HepG2 (cell line): Measurements from ENCODE around the gene TSPAN12. TPM values are rescaled to one million over a fixed set of nuclear protein-coding genes. Genes with fewer than 3 reads are reported as not detected.
A peak's percentile ranks its signal among the peaks of the same experiment; 100 is the strongest.

Source experiments
- ATAC-seq: fragments of 200-7000 bp; cut with Tn5 transposase; 3 replicates; pipeline ENCODE4 v1.9.1; 2020; ENCODE audit warnings: mild to moderate bottlenecking, moderate library complexity
- BruUV-seq: library from RNA; stranded (reverse); fragments of 400-500 nt; replicated peaks from 2 replicates; lab custom pipeline; 2021; lab: Mats Ljungman, UMichigan
- CTCF ChIA-PET: fragments of 300-600 bp; formaldehyde crosslinking; extraction: SDS; loops from one replicate; lab custom pipeline; 2021; ENCODE audit warnings: low total read pairs, inconsistent platforms, low intra/inter-chr PET ratio; lab: Yijun Ruan, JAX
- POLR2A ChIA-PET: fragments of 350-600 bp; sonication (Branson Sonifier 250); formaldehyde crosslinking; loops from one replicate; lab custom pipeline; 2020; ENCODE audit warnings: antibody characterized with exemption, inconsistent platforms; lab: Yijun Ruan, JAX
- DNase-seq: peaks from one replicate; pipeline ENCODE4 v3.0.0-alpha.2; 2015; ENCODE audit warnings: low spot score
- FAIRE-seq: peaks from 3 replicates; lab custom pipeline; 2011; peaks lifted over from hg19 to GRCh38; lab: Jason Lieb, UNC
- H2AFZ ChIP-seq: one replicate; pipeline ENCODE4 v1.6.1; 2011; ENCODE audit warnings: low read length, inconsistent platforms
- H3K27ac ChIP-seq: fragments of 300-600 bp; 3 replicates; pipeline ENCODE4 v1.8.0; 2011; ENCODE audit warnings: mixed run types, mild to moderate bottlenecking, mixed read lengths, low read length, inconsistent platforms; ENCODE audit not compliant: insufficient read depth; ENCODE audit errors: extremely low read length
- H3K27me3 ChIP-seq, 2 experiments: fragments of 200-600 bp in 1 of 2; 2 replicates in 1 of 2; 3 replicates in 1 of 2; pipeline versions ENCODE4 v1.6.0 to v1.8.0; 2011; ENCODE audit warnings: low read length in 2 of 2, mild to moderate bottlenecking in 2 of 2, moderate library complexity in 2 of 2, inconsistent platforms in 1 of 2; ENCODE audit not compliant: insufficient read depth in 2 of 2, control insufficient read depth in 1 of 2
- H3K36me3 ChIP-seq, 2 experiments: fragments of 200-600 bp in 1 of 2; replicated peaks in 1 of 2; 2 replicates in 1 of 2; 3 replicates in 1 of 2; pipeline versions ENCODE4 v1.5.1 to v1.8.0; 2011; ENCODE audit warnings: low read length in 2 of 2, inconsistent platforms in 1 of 2; ENCODE audit not compliant: insufficient read depth in 2 of 2, control insufficient read depth in 1 of 2
- H3K4me1 ChIP-seq: 2 replicates; pipeline ENCODE4 v1.5.1; 2012; ENCODE audit warnings: low read length, inconsistent platforms; ENCODE audit not compliant: insufficient read depth
- H3K4me2 ChIP-seq: 2 replicates; pipeline ENCODE4 v1.6.0; 2011; ENCODE audit warnings: low read depth, low read length, inconsistent platforms
- H3K4me3 ChIP-seq, 3 experiments: fragments of 200-600 bp in 1 of 3; sonication (generic), shearing (Covaris generic) in 1 of 3; replicated peaks in 1 of 3; 2 replicates each; pipeline ENCODE4 v1.5.1; 2011 to 2016; ENCODE audit warnings: low read length in 3 of 3, inconsistent platforms in 2 of 3, low read depth in 2 of 3, mild to moderate bottlenecking in 2 of 3, control low read depth in 1 of 3, mixed read lengths in 1 of 3; ENCODE audit not compliant: insufficient read depth in 1 of 3
- H3K79me2 ChIP-seq: one replicate; pipeline ENCODE4 v1.6.1; 2011; ENCODE audit warnings: low read length, inconsistent platforms; ENCODE audit not compliant: insufficient read depth
- H3K9ac ChIP-seq: 2 replicates; pipeline ENCODE4 v1.6.0; 2011; ENCODE audit warnings: mild to moderate bottlenecking, low read depth, low read length, inconsistent platforms; ENCODE audit not compliant: insufficient read depth
- H3K9me3 ChIP-seq: 2 replicates; pipeline ENCODE4 v1.5.1; 2012; ENCODE audit warnings: mild to moderate bottlenecking, low read length
- H4K20me1 ChIP-seq: 2 replicates; pipeline ENCODE4 v1.6.0; 2011; ENCODE audit warnings: inconsistent platforms, mild to moderate bottlenecking, low read length, moderate library complexity; ENCODE audit not compliant: insufficient read depth
- CREB1 ChIP-seq, 2 experiments: fragments of 450-650 bp in 1 of 2; IDR thresholded peaks; 2 replicates each; pipeline ENCODE4 v1.6.1; 2016 to 2017; ENCODE audit warnings: control low read depth in 1 of 2, mild to moderate bottlenecking in 1 of 2, missing compliant biosample characterization in 1 of 2, missing genetic modification characterization in 1 of 2
- HES4 ChIP-seq: sonication (generic); formaldehyde crosslinking; IDR thresholded peaks from 2 replicates; pipeline ENCODE4 v1.9.0; 2021; ENCODE audit warnings: mild to moderate bottlenecking, missing genetic modification reagents, borderline replicate concordance
- KAT7 ChIP-seq: IDR thresholded peaks from 2 replicates; pipeline ENCODE4 v1.6.1; 2018; ENCODE audit warnings: borderline replicate concordance, missing compliant biosample characterization
- NFE2L1 ChIP-seq: sonication (generic); formaldehyde crosslinking; IDR thresholded peaks from 2 replicates; pipeline ENCODE4 v1.4.0; 2020; ENCODE audit warnings: missing genetic modification reagents, mild to moderate bottlenecking, borderline replicate concordance
- SMAD1 ChIP-seq: sonication (generic); formaldehyde crosslinking; IDR thresholded peaks from 2 replicates; pipeline ENCODE4 v1.4.0; 2020; ENCODE audit warnings: missing genetic modification reagents, low read depth, mild to moderate bottlenecking, borderline replicate concordance
- SMAD3 ChIP-seq: sonication (generic); formaldehyde crosslinking; IDR thresholded peaks from 2 replicates; pipeline ENCODE4 v1.4.0; 2020; ENCODE audit warnings: missing genetic modification reagents
- YEATS2 ChIP-seq: sonication (generic); formaldehyde crosslinking; IDR thresholded peaks from 2 replicates; pipeline ENCODE4 v1.4.0; 2020; ENCODE audit warnings: missing genetic modification reagents, borderline replicate concordance
- ZNF251 ChIP-seq: sonication (generic); formaldehyde crosslinking; IDR thresholded peaks from 2 replicates; pipeline ENCODE4 v1.9.0; 2021; ENCODE audit warnings: mild to moderate bottlenecking, missing genetic modification reagents
- ZNF367 ChIP-seq: sonication (generic); formaldehyde crosslinking; IDR thresholded peaks from 2 replicates; pipeline ENCODE4 v1.4.0; 2020; ENCODE audit warnings: missing genetic modification reagents, borderline replicate concordance
- ZNF709 ChIP-seq: sonication (generic); formaldehyde crosslinking; IDR thresholded peaks from 2 replicates; pipeline ENCODE4 v1.5.0; 2020; ENCODE audit warnings: mild to moderate bottlenecking, missing genetic modification reagents
- ZNF747 ChIP-seq: sonication (generic); formaldehyde crosslinking; IDR thresholded peaks from 2 replicates; pipeline ENCODE4 v1.8.1; 2023; ENCODE audit warnings: missing genetic modification reagents, mild to moderate bottlenecking, borderline replicate concordance
- WGBS: methylation state at CpG from one replicate; pipeline ENCODE4 v1.1.6; 2017; ENCODE audit warnings: low lambda C conversion rate; 5-methylcytosine and 5-hydroxymethylcytosine counted together
- in situ Hi-C: cut with HindIII; loops from 2 replicates; pipeline ENCODE4 v1.10.0; 2017; ENCODE audit warnings: low pct_unique_long_range_greater_than_20kb; ENCODE audit not compliant: extremely low pct_ligation_motif_present
- intact Hi-C: fragments of 100-400 bp; cut with micrococcal nuclease; formaldehyde crosslinking; loops from one replicate; pipeline ENCODE4 v1.10.0; 2022; ENCODE audit not compliant: unreplicated experiment
- polyA plus RNA-seq, 8 experiments: library from polyadenylated mRNA; depleted of rRNA in 3 of 8; stranded (reverse) in 7 of 8; unstranded in 1 of 8; fragments of >200 nt; fragmentation: Illumina TruSeq in 4 of 8; extraction: Trizol in 4 of 8; gene quantifications; 2 replicates each; pipeline versions ENCODE4 v1.2.1 to v1.2.3, GENCODE V29; 2011 to 2016; ENCODE audit warnings: low read depth in 4 of 8, missing spikeins in 1 of 8, mixed read lengths in 1 of 8; ENCODE audit not compliant: insufficient read depth in 1 of 8
- total RNA-seq, 5 experiments: library from RNA; depleted of rRNA; stranded (reverse); fragments of >200 nt; fragmentation: Illumina TruSeq; extraction: Trizol; gene quantifications; 2 replicates each; pipeline ENCODE4 v1.2.3, GENCODE V29; 2016; ENCODE audit warnings: low read depth in 1 of 5
- TF ChIP-seq, protein P1 (sequence below): sonication (generic); formaldehyde crosslinking; IDR thresholded peaks from 2 replicates; pipeline ENCODE4 v1.4.0; 2020; ENCODE audit warnings: mild to moderate bottlenecking, missing genetic modification reagents
- TF ChIP-seq, protein P2 (sequence below): fragments of 450-650 bp; IDR thresholded peaks from 2 replicates; pipeline ENCODE4 v1.6.1; 2017; ENCODE audit warnings: mild to moderate bottlenecking

TSPAN12 gene
- total and polyA plus RNA-seq, 2 of the 13 experiments (the other 11 are each of a cell fraction or from before 2014, with no cell fraction given) = 0.48 to 0.95 TPM

- intact Hi-C loops = no loop called here
- Histone ChIP-seq H2AFZ (no peak overlapping the region), H3K36me3 (no peaks in the 10 kb centered on the region), H3K9me3 (no peaks in the 10 kb centered on the region), H3K79me2 (no peaks in the 10 kb centered on the region), H3K4me1 (no peaks in the 10 kb centered on the region), H3K9ac (no peak overlapping the region), H3K27ac (no peak overlapping the region), H3K4me2 (no peak overlapping the region), H3K27me3 (0 out of 5 replicates have a peak, but pooled peaks cover 0 to 4% of the 10 kb centered on the region in 2 experiments), H4K20me1 (no peaks in the 10 kb centered on the region), H3K4me3 (no peak overlapping the region)
- in situ Hi-C loops = no loop called here
- no TSS peak for BruUV-seq
- TF ChIP-seq ZNF747 (no peak), CREB1 (IDR thresholded peaks at IDR 0.05) (0 out of 2 replicates have a peak, but pooled peaks have one; percentile 13), CREB1 (CRISPR knock-in tag; IDR thresholded peaks at IDR 0.05) (no peak), ZNF251 (CRISPR knock-in tag) (no peak), SMAD3 (CRISPR knock-in tag) (no peak), SMAD1 (CRISPR knock-in tag) (no peak), ZNF709 (CRISPR knock-in tag) (no peak), HES4 (CRISPR knock-in tag) (no peak)
- ChIA-PET POLR2A (interaction anchor here (0.6 kb wide), 1 partner anchor 10 kb away, joined by 3 read pairs; the partner anchor contains the start of gene TSPAN12), CTCF (no interaction called here)
- 48% methylated on average over 1 of the region's 1 CpG for WGBS
- DNase-seq (no peak), FAIRE-seq (no peak), ATAC-seq (no peak)
These were observed 10.0 kb upstream of the TSPAN12 start for GRCh38 chr7:120867932-120868331.

DNA sequence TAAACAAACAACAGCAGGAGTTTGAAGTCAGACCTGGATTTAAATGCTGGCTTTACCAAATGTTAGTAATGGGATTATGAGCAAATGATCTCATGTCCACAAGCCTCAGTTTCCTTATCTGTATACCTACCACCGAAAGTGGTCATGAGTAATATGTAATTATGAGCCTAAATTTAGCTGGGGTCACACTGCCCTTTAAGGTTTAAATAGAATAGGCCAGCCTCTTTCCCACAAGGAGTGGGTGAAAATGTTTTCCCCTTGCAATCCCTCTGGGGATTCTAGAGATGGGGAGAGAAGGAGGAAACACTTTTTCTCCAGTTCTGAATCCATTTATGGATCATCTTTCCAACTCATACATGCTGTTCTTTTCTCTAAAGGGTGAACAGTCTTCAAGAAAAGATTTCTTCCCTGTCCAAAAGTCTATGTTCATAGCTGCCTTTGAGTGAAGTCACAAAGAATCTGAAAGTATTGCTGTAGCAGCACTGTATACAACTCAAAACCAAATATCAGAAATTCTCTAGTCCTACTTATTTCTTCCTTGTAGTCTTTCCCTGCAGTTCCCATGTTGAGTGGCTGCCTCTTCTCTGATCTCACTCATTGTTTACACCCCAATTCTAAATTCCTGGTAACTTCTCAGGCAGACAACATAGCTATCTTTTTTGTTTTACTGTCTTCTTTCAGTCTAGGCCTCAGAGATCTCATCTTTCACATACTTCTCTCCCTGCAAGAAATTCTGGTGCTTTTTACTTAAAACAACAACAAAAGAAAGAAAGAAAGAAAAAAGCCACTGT lies 7.4 kb upstream of the TSPAN12 start:
- FAIRE-seq (no peak), DNase-seq (no peak), ATAC-seq (no peak)
- no peak overlapping the region for H3K27ac ChIP-seq
- no peak overlapping the region for H3K9ac ChIP-seq
- no peaks in the 10 kb centered on the region for H4K20me1 ChIP-seq
- no peak overlapping the region for H3K4me3 ChIP-seq
- in situ Hi-C loops (no loop called here), intact Hi-C loops (no loop called here)
- ChIA-PET CTCF (no interaction called here), POLR2A (no interaction called here)
- H3K27me3 ChIP-seq = 0 out of 5 replicates have a peak, but pooled peaks cover 0 to 4% of the 10 kb centered on the region in 2 experiments
- no TSS peak for BruUV-seq
- no peaks in the 10 kb centered on the region for H3K36me3 ChIP-seq
- no peak overlapping the region for H2AFZ ChIP-seq
- no peaks in the 10 kb centered on the region for H3K9me3 ChIP-seq
- WGBS = 7% methylated on average over 1 of the region's 1 CpG
- H3K79me2 ChIP-seq = no peaks in the 10 kb centered on the region
- no peaks in the 10 kb centered on the region for H3K4me1 ChIP-seq
- no peak overlapping the region for H3K4me2 ChIP-seq
- no peak for TF ChIP-seq YEATS2 (CRISPR knock-in tag)
- no peak for TF ChIP-seq NFE2L1 (CRISPR knock-in tag)
- TF ChIP-seq, protein P1, sequence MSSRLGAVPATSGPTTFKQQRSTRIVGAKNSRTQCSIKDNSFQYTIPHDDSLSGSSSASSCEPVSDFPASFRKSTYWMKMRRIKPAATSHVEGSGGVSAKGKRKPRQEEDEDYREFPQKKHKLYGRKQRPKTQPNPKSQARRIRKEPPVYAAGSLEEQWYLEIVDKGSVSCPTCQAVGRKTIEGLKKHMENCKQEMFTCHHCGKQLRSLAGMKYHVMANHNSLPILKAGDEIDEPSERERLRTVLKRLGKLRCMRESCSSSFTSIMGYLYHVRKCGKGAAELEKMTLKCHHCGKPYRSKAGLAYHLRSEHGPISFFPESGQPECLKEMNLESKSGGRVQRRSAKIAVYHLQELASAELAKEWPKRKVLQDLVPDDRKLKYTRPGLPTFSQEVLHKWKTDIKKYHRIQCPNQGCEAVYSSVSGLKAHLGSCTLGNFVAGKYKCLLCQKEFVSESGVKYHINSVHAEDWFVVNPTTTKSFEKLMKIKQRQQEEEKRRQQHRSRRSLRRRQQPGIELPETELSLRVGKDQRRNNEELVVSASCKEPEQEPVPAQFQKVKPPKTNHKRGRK (CRISPR knock-in tag) = no peak
- TF ChIP-seq, protein P2, sequence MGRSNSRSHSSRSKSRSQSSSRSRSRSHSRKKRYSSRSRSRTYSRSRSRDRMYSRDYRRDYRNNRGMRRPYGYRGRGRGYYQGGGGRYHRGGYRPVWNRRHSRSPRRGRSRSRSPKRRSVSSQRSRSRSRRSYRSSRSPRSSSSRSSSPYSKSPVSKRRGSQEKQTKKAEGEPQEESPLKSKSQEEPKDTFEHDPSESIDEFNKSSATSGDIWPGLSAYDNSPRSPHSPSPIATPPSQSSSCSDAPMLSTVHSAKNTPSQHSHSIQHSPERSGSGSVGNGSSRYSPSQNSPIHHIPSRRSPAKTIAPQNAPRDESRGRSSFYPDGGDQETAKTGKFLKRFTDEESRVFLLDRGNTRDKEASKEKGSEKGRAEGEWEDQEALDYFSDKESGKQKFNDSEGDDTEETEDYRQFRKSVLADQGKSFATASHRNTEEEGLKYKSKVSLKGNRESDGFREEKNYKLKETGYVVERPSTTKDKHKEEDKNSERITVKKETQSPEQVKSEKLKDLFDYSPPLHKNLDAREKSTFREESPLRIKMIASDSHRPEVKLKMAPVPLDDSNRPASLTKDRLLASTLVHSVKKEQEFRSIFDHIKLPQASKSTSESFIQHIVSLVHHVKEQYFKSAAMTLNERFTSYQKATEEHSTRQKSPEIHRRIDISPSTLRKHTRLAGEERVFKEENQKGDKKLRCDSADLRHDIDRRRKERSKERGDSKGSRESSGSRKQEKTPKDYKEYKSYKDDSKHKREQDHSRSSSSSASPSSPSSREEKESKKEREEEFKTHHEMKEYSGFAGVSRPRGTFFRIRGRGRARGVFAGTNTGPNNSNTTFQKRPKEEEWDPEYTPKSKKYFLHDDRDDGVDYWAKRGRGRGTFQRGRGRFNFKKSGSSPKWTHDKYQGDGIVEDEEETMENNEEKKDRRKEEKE = no peak
- TF ChIP-seq ZNF367 (CRISPR knock-in tag) = no peak
- TF ChIP-seq KAT7 (CRISPR knock-in tag) = no peak
